DOHH2 (cell line): ENCODE data around the gene PRSS38.

Source experiments
- H3F3A ChIP-seq: fragments of 200-600 bp; sonication (generic), shearing (Covaris generic); 2 replicates; pipeline ENCODE4 v1.6.0; 2016; ENCODE audit warnings: antibody characterized with exemption, mild to moderate bottlenecking; ENCODE audit not compliant: control insufficient read depth, insufficient read depth
- H3K27ac ChIP-seq: fragments of 200-600 bp; sonication (generic); 2 replicates; pipeline ENCODE4 v1.5.1; 2014; ENCODE audit warnings: low read depth, mild to moderate bottlenecking, low read length, moderate library complexity
- H3K27me3 ChIP-seq: fragments of 200-600 bp; sonication (generic); 2 replicates; pipeline ENCODE4 v1.6.1; 2014; ENCODE audit warnings: mild to moderate bottlenecking, low read length, mixed read lengths; ENCODE audit not compliant: control insufficient read depth
- H3K36me3 ChIP-seq: fragments of 200-600 bp; sonication (generic); 2 replicates; pipeline ENCODE4 v1.6.1; 2014; ENCODE audit warnings: mild to moderate bottlenecking, low read length, moderate library complexity, mixed read lengths; ENCODE audit not compliant: control insufficient read depth
- H3K4me1 ChIP-seq: fragments of 200-600 bp; sonication (generic); 2 replicates; pipeline ENCODE4 v1.6.1; 2014; ENCODE audit warnings: mild to moderate bottlenecking, low read length, mixed read lengths; ENCODE audit not compliant: control insufficient read depth
- H3K4me2 ChIP-seq: fragments of 200-600 bp; sonication (generic); 2 replicates; pipeline ENCODE4 v1.6.0; 2014; ENCODE audit warnings: mild to moderate bottlenecking, low read length, moderate library complexity
- H3K4me3 ChIP-seq: fragments of 200-600 bp; sonication (generic); 2 replicates; pipeline ENCODE4 v1.5.1; 2014; ENCODE audit warnings: mild to moderate bottlenecking, low read length, mixed read lengths
- H3K79me2 ChIP-seq: fragments of 200-600 bp; sonication (generic); 2 replicates; pipeline ENCODE4 v1.6.1; 2014; ENCODE audit warnings: mild to moderate bottlenecking, low read length, mixed read lengths; ENCODE audit not compliant: control insufficient read depth
- H3K9me2 ChIP-seq: fragments of 200-600 bp; sonication (generic); replicated peaks from 2 replicates; pipeline ENCODE4 v1.6.1; 2014; ENCODE audit warnings: mild to moderate bottlenecking, low read length, mixed read lengths; ENCODE audit not compliant: control insufficient read depth
- H3K9me3 ChIP-seq: fragments of 200-600 bp; sonication (generic); 2 replicates; pipeline ENCODE4 v1.6.1; 2014; ENCODE audit warnings: antibody characterized with exemption, low read length, mixed read lengths; ENCODE audit not compliant: control insufficient read depth, insufficient read depth
- H4K20me1 ChIP-seq: fragments of 200-600 bp; sonication (generic); 2 replicates; pipeline ENCODE4 v1.6.0; 2014; ENCODE audit warnings: low read depth, mild to moderate bottlenecking, antibody characterized with exemption, low read length, moderate library complexity; ENCODE audit not compliant: control insufficient read depth, insufficient read depth
- CTCF ChIP-seq: fragments of 200-600 bp; sonication (generic); IDR thresholded peaks from one replicate; pipeline ENCODE4 v1.5.1; 2014; ENCODE audit warnings: antibody characterized with exemption, mild to moderate bottlenecking, low read depth, low read length; ENCODE audit not compliant: poor library complexity, severe bottlenecking
- EZH2phosphoT487 ChIP-seq: fragments of 200-600 bp; sonication (generic); IDR thresholded peaks from 2 replicates; pipeline ENCODE4 v1.6.1; 2017; ENCODE audit warnings: borderline replicate concordance, mild to moderate bottlenecking, antibody characterized with exemption, low read length, moderate library complexity, mixed read lengths

Gene PRSS38

DNA sequence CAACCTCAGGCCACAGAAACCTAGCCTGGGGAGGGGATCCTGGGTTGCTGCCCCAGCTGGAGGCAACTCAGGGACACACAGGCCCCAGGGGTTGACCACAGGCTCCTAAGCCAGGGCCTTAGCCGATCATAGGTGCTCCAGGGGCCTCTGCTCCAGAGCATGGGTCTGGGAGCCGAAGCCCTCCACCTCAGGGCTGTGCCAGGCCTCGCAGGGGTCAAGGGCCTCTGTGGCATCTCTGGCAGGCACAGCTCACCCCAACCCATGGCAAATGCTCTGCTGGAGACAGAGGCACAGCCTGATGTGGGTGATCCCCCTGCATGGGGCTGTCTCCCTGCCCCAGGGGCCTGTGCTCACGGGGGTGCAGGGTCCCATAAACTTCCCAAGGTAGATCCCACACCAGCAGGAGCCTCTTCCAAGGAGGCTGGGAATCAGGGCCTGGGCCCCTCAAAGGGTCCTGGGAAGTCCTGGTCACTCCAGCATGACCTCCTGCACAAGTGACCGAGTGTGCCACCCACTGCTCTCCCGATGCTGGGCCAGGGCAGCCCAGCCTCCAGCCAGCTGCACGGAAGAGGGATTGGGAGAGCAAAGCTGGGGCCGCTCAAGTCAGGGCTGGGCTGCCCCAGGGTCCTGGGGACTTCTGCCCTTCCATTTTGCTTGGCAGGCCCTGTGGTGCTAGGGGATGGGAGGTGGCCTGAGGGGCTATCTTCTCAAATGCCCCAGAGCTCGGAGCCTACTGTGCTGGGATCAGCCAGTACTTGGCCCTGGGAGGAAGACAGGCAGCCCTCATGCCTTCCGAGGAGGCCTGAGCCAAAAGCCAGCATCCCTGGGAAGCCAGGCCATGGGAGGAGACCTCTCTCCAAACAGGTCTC, 22.2 kb upstream of the PRSS38 start:
- H3K4me2 ChIP-seq = no peak overlapping the region

GRCh38 chr1:227793948-227794816, 21.3 kb upstream of the PRSS38 start:
- TF ChIP-seq CTCF (no peak), EZH2phosphoT487 (no peak)
- Histone ChIP-seq H3K9me3 (no peaks in the 10 kb centered on the region), H3K4me1 (no peaks in the 10 kb centered on the region), H4K20me1 (no peaks in the 10 kb centered on the region), H3K36me3 (no peaks in the 10 kb centered on the region), H3K4me2 (no peak overlapping the region), H3K9me2 (no peaks in the 10 kb centered on the region), H3K27me3 (0 out of 2 replicates have a peak, but pooled peaks cover under 1% of the 10 kb centered on the region), H3K4me3 (no peak overlapping the region), H3K79me2 (no peaks in the 10 kb centered on the region), H3K27ac (no peak overlapping the region), H3F3A (no peaks in the 10 kb centered on the region)

More for the DNA sequence above, 22.2 kb upstream of the PRSS38 start:
- TF ChIP-seq EZH2phosphoT487 = no peak
- TF ChIP-seq CTCF = no peak
- H3K4me3 ChIP-seq = no peak overlapping the region
- no peaks in the 10 kb centered on the region for H3K36me3 ChIP-seq
- no peaks in the 10 kb centered on the region for H4K20me1 ChIP-seq
- peaks cover 4% of the 10 kb centered on the region; the same call in 1 of the 2 replicates for H3K4me1 ChIP-seq
- no peaks in the 10 kb centered on the region for H3K79me2 ChIP-seq
- H3K9me3 ChIP-seq = no peaks in the 10 kb centered on the region
- H3K9me2 ChIP-seq = no peaks in the 10 kb centered on the region
- peaks cover 6% of the 10 kb centered on the region; the same call in 1 of the 2 replicates for H3K27me3 ChIP-seq
- no peak overlapping the region for H3K27ac ChIP-seq
- no peaks in the 10 kb centered on the region for H3F3A ChIP-seq

- H3K36me3 ChIP-seq = no peaks in the 10 kb centered on the region
- H3K27me3 ChIP-seq = no peaks in the 10 kb centered on the region; the same call in 1 of the 2 replicates
- no peak overlapping the region for H3K4me2 ChIP-seq
- no peaks in the 10 kb centered on the region for H3K9me3 ChIP-seq
- no peaks in the 10 kb centered on the region for H3K9me2 ChIP-seq
- no peaks in the 10 kb centered on the region for H3K79me2 ChIP-seq
- H3K4me3 ChIP-seq = no peak overlapping the region
- H3K4me1 ChIP-seq = no peaks in the 10 kb centered on the region
- TF ChIP-seq EZH2phosphoT487 = no peak
- no peak for TF ChIP-seq CTCF
- no peak overlapping the region for H3K27ac ChIP-seq
- H4K20me1 ChIP-seq = no peaks in the 10 kb centered on the region
- H3F3A ChIP-seq = no peaks in the 10 kb centered on the region
These were observed 20.7 kb upstream of the PRSS38 start for GRCh38 chr1:227794817-227795192.
